GM21723 (cell line): ENCODE data around the gene FRS2.

ENCODE experiments used
- ATAC-seq: cut with Tn5 transposase; IDR thresholded peaks from one replicate; pipeline ENCODE4 v1.9.1; 2021; ENCODE audit warnings: mild to moderate bottlenecking, moderate library complexity; ENCODE audit not compliant: unreplicated experiment

FRS2 gene

DNA sequence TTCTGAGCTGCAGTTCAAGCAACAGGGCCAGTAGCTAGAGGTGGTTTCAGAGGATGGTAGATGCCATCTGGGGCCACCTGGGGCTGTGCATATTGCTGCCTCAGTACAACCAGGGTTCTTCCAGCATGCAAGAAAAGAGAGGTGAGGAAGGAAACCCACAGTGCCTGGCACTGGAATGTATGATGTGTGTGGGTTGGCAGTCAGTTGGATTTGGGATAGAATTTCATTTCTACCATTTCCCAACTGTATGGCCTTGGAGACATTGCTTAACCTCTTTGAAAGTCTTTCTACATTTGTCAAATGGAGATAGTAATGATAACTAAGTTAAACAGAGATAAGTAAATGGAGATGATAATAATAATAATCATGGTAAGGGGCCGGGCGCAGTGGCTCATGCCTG is 150.7 kb downstream of the FRS2 start:
- no peak for ATAC-seq

DNA sequence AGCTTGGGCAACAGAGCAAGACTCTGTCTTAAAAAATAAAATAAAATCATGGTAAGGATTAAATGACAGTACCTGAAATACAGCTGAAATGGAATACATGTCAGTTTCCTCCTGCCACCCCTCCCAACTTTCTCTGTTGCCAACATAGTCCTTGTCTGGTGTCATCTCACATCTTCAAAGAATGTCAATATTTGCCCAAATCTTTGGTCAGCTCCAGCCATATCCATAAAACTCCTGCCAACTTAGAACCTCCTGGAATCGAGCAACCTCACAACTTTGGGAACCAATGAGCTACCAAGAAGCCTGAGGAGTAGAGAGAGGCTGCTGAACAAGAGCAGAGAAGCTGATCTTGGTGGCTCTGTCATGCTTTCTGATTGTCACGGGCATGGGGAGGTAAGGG is 151.4 kb downstream of the FRS2 start:
- ATAC-seq: no peak

DNA sequence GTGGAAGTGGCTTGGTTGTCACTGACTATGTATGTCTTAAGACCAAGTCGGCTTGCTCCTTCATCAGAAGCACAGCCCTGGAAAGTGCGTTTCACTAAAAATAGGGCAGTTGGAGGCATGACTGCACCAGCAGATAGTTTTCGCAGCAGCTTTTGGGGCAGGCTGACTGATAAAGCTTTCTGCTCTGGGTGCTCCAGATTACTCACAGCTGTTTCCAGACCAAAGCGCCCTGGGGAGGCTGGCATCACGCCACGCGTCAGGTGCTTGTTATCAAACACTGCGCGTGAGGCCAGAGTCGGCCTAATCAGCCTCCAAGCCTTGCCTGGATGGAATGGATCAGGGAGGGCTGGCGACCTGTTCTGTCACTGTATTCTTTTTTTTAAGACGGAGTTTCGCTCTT is 153.8 kb downstream of the FRS2 start:
- no peak for ATAC-seq

DNA sequence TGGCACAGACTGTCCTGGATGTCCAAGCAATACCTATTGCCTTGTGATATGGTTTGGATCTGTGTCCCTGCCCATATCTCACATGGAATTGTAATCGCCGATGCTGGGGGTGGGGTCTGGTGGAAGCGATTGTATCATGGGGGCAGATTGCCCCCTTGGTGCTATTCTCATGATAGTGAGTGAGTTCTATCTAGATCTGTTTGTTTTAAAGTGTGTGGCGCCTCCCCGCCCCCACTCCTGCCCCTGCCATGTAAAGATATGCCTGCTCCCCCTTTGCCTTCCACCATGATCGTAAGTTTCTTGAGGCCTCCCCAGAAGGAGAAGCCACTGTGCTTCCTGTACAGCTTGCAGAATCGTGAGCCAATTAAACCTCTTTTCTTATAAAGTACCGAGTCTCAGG is 157.3 kb downstream of the FRS2 start:
- ATAC-seq: no peak
